Gastrocnemius medialis (tissue), 4 donors: ENCODE data around the gene CACNA2D3.

Experiments
- CTCF ChIP-seq, 5 experiments: fragments of 450-650 bp in 3 of 5; fragments of 200-600 bp in 2 of 5; sonication (generic) in 2 of 5; IDR thresholded peaks in 4 of 5; conservative IDR thresholded peaks in 1 of 5; 1 replicate in 4 of 5; 2 replicates in 1 of 5; pipeline ENCODE4 v1.5.1; 2016 to 2019; ENCODE audit warnings: antibody characterized with exemption in 5 of 5, mild to moderate bottlenecking in 3 of 5, moderate library complexity in 3 of 5
- POLR2A ChIP-seq, 2 donors: fragments of 450-650 bp; IDR thresholded peaks; one replicate each; pipeline ENCODE4 v1.6.1; 2017; ENCODE audit warnings: antibody characterized with exemption in 2 of 2, mild to moderate bottlenecking in 2 of 2, moderate library complexity in 2 of 2

GRCh38 chr3:54261141-54261540 lies 138.8 kb downstream of the CACNA2D3 start:
- TF ChIP-seq CTCF (IDR thresholded peaks at IDR 0.05 in 4 of 5, conservative IDR thresholded peaks at IDR 0.05 in 1 of 5) (no peak), POLR2A (IDR thresholded peaks at IDR 0.05) (no peak)
